GM19372 (cell line): Measurements from ENCODE around the gene CNOT2.

Experiments used
- ATAC-seq: cut with Tn5 transposase; IDR thresholded peaks from one replicate; pipeline ENCODE4 v1.9.1; 2021; ENCODE audit warnings: mild to moderate bottlenecking, low read depth, moderate library complexity; ENCODE audit not compliant: unreplicated experiment

The CNOT2 gene

GRCh38 chr12:70251226-70251625 lies 8.0 kb downstream of the CNOT2 start:
- no peak for ATAC-seq

GRCh38 chr12:70251661-70252060 lies 8.4 kb downstream of the CNOT2 start:
- ATAC-seq, result no peak

- no peak for ATAC-seq
Observed at GRCh38 chr12:70252832-70253231, 9.6 kb downstream of the CNOT2 start.

GRCh38 chr12:70254225-70254624 lies 11.0 kb downstream of the CNOT2 start:
- no peak for ATAC-seq

GRCh38 chr12:70254846-70255245 lies 11.6 kb downstream of the CNOT2 start:
- no peak for ATAC-seq

GRCh38 chr12:70255311-70255710 lies 12.1 kb downstream of the CNOT2 start:
- no peak for ATAC-seq

GRCh38 chr12:70258605-70259403 lies 15.6 kb downstream of the CNOT2 start:
- ATAC-seq, result no peak

- no peak for ATAC-seq
Observed at GRCh38 chr12:70260646-70261045, 17.4 kb downstream of the CNOT2 start.

GRCh38 chr12:70264067-70264867 lies 21.0 kb downstream of the CNOT2 start:
- no peak for ATAC-seq

- ATAC-seq, result no peak
Observed at GRCh38 chr12:70265132-70265531, 21.9 kb downstream of the CNOT2 start.

GRCh38 chr12:70267550-70267949 lies 24.3 kb downstream of the CNOT2 start:
- no peak for ATAC-seq

GRCh38 chr12:70268972-70269371 lies 25.7 kb downstream of the CNOT2 start:
- ATAC-seq, result no peak

- ATAC-seq, result no peak
Observed at GRCh38 chr12:70270108-70270507, 26.9 kb downstream of the CNOT2 start.

- no peak for ATAC-seq
Observed at GRCh38 chr12:70271025-70271424, 27.8 kb downstream of the CNOT2 start.

GRCh38 chr12:70272510-70272909 lies 29.3 kb downstream of the CNOT2 start:
- ATAC-seq, result no peak

GRCh38 chr12:70275045-70275444 lies 31.8 kb downstream of the CNOT2 start:
- no peak for ATAC-seq

- ATAC-seq, result no peak
Observed at GRCh38 chr12:70277973-70278372, 34.7 kb downstream of the CNOT2 start.

GRCh38 chr12:70278945-70279344 lies 35.7 kb downstream of the CNOT2 start:
- ATAC-seq, result no peak

GRCh38 chr12:70283232-70283631 lies 40.0 kb downstream of the CNOT2 start:
- no peak for ATAC-seq

- ATAC-seq, result no peak
Observed at GRCh38 chr12:70288817-70289216, 45.6 kb downstream of the CNOT2 start.

- ATAC-seq, result no peak
Observed at GRCh38 chr12:70290116-70290515, 46.9 kb downstream of the CNOT2 start.
